SK-N-SH (cell line): ENCODE results near the gene UGCG.

Experiments
- EP300 ChIP-seq, 2 experiments: IDR thresholded peaks; 2 replicates each; pipeline versions ENCODE4 v1.4.0 to v1.6.1; 2012; ENCODE audit warnings: borderline replicate concordance in 1 of 2, low read depth in 1 of 2, low read length in 1 of 2
- EZH2phosphoT487 ChIP-seq: fragments of 200-600 bp; sonication (generic); IDR thresholded peaks from 2 replicates; pipeline ENCODE4 v1.6.1; 2017; ENCODE audit warnings: low read depth, mixed run types, mild to moderate bottlenecking, antibody characterized with exemption, moderate library complexity, borderline replicate concordance
- FOXM1 ChIP-seq: IDR thresholded peaks from 2 replicates; pipeline ENCODE4 v1.4.0; 2012; ENCODE audit warnings: low read depth, mild to moderate bottlenecking
- GATA2 ChIP-seq: sonication (generic); formaldehyde crosslinking; IDR thresholded peaks from 2 replicates; pipeline ENCODE4 v1.5.0; 2020; ENCODE audit warnings: mild to moderate bottlenecking, missing genetic modification reagents
- POLR2AphosphoS5 ChIP-seq: IDR thresholded peaks from 2 replicates; pipeline ENCODE4 v1.6.1; 2012; ENCODE audit warnings: low read depth, low read length
- RCOR1 ChIP-seq: fragments of 150-350 bp; IDR thresholded peaks from 2 replicates; pipeline ENCODE4 v1.6.1; 2017; ENCODE audit warnings: antibody characterized with exemption, low read length
- SIN3A ChIP-seq: IDR thresholded peaks from 2 replicates; pipeline ENCODE4 v1.6.1; 2012; ENCODE audit warnings: low read depth, mild to moderate bottlenecking, low read length, moderate library complexity, borderline replicate concordance
- YY1 ChIP-seq: IDR thresholded peaks from 2 replicates; pipeline ENCODE4 v1.4.0; 2012; ENCODE audit warnings: low read depth, mild to moderate bottlenecking
- TF ChIP-seq, protein P1 (sequence below): fragments of 200-600 bp; sonication (generic); IDR thresholded peaks from 2 replicates; pipeline ENCODE4 v1.6.1; 2017; ENCODE audit warnings: antibody characterized with exemption, mild to moderate bottlenecking, moderate library complexity
- TF ChIP-seq, protein P2 (sequence below): fragments of 150-350 bp; IDR thresholded peaks from 2 replicates; pipeline ENCODE4 v1.6.1; 2017; ENCODE audit warnings: antibody characterized with exemption, low read length, low read depth, borderline replicate concordance
- TF ChIP-seq, protein P3 (sequence below): IDR thresholded peaks from 2 replicates; pipeline ENCODE4 v1.4.0; 2012; ENCODE audit warnings: low read depth, borderline replicate concordance

DNA sequence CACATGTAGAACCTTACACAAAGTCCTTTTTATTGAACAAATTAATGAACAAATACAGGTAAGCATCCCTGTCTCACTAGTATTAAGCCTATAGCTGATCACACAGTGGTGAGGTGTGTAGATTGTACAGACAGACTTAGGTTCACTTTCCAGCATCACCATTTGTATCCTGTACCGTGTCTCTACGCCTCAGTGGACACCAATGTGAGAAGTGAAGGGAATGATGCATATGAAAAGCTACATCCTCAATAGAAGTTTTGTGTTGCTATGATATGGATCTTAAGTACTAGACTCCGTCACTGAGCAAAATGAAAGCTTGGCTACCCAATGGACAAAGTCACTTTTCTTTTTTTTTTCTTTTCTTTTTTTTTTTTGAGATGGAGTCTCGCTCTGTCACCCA is 46.6 kb downstream of the UGCG start:
- TF ChIP-seq, protein P1, sequence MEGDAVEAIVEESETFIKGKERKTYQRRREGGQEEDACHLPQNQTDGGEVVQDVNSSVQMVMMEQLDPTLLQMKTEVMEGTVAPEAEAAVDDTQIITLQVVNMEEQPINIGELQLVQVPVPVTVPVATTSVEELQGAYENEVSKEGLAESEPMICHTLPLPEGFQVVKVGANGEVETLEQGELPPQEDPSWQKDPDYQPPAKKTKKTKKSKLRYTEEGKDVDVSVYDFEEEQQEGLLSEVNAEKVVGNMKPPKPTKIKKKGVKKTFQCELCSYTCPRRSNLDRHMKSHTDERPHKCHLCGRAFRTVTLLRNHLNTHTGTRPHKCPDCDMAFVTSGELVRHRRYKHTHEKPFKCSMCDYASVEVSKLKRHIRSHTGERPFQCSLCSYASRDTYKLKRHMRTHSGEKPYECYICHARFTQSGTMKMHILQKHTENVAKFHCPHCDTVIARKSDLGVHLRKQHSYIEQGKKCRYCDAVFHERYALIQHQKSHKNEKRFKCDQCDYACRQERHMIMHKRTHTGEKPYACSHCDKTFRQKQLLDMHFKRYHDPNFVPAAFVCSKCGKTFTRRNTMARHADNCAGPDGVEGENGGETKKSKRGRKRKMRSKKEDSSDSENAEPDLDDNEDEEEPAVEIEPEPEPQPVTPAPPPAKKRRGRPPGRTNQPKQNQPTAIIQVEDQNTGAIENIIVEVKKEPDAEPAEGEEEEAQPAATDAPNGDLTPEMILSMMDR, result no peak
- TF ChIP-seq EP300 (IDR thresholded peaks at IDR 0.05; ENCODE audit: borderline replicate concordance in 1 of 2, low read depth in 1 of 2, low read length in 1 of 2) (no peak), EZH2phosphoT487 (no peak), RCOR1 (no peak), GATA2 (CRISPR knock-in tag) (no peak), SIN3A (no peak), YY1 (no peak), POLR2AphosphoS5 (no peak), FOXM1 (no peak)
- TF ChIP-seq, protein P2, sequence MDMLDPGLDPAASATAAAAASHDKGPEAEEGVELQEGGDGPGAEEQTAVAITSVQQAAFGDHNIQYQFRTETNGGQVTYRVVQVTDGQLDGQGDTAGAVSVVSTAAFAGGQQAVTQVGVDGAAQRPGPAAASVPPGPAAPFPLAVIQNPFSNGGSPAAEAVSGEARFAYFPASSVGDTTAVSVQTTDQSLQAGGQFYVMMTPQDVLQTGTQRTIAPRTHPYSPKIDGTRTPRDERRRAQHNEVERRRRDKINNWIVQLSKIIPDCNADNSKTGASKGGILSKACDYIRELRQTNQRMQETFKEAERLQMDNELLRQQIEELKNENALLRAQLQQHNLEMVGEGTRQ, result no peak
- TF ChIP-seq, protein P3, sequence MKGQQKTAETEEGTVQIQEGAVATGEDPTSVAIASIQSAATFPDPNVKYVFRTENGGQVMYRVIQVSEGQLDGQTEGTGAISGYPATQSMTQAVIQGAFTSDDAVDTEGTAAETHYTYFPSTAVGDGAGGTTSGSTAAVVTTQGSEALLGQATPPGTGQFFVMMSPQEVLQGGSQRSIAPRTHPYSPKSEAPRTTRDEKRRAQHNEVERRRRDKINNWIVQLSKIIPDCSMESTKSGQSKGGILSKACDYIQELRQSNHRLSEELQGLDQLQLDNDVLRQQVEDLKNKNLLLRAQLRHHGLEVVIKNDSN, result no peak
